ENCODE results near the gene P2RY13.

GRCh38 chr3:151357463-151357850 lies 28.1 kb upstream of the P2RY13 start:
- TF ChIP-seq POLR2A (IDR thresholded peaks at IDR 0.05; ENCODE audit: low read depth, low read length) (no peak), TAF1 (IDR thresholded peaks at IDR 0.05; ENCODE audit: borderline replicate concordance, low read depth, low read length) (no peak)
